Measurements from ENCODE around the gene PITX1.

The PITX1 gene

GRCh38 chr5:135051399-135051798, 17.4 kb upstream of the PITX1 start:
- no peak for DNase-seq (ENCODE audit: low spot score)
- Histone ChIP-seq H3K27ac (no peak overlapping the region), H3K4me3 (no peak overlapping the region)
- TF ChIP-seq CTCF (IDR thresholded peaks at IDR 0.05): no peak

DNA sequence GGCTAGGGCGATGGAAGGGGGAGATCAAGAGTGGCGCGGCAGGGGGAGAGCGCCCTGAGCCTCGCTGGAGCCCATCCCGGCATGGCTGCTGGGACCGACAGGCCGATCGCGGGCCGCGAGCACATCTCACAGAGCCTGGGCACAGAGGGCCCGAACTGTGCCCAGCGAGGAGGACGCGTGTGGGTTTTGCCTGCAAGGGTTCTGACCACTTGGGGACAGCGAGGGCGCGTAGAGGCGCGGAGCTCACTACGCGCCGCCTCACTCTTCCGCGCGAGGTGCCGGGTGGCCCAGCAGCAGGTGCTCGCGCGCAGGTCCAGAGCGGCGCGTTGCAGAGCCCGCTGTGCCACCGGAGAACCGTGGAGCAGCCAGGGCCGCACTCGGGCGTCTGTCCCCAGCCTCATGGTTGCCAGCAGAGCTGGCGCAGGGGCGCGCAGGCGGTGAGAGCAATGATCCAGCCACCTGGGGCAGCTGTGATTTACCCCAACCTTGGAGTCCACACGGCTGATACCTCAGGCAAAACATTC, 16.3 kb upstream of the PITX1 start:
- H3K27ac ChIP-seq: no peak overlapping the region

GRCh38 chr5:135048930-135049329, 14.9 kb upstream of the PITX1 start:
- Histone ChIP-seq H3K4me3 (no peak overlapping the region), H3K27ac (no peak overlapping the region)
- no peak for DNase-seq (ENCODE audit: low spot score)
- TF ChIP-seq CTCF (IDR thresholded peaks at IDR 0.05): no peak

More for the DNA sequence above, 16.3 kb upstream of the PITX1 start:
- no peak overlapping the region for H3K4me3 ChIP-seq
- DNase-seq (ENCODE audit: low spot score): no peak
- no peak for TF ChIP-seq CTCF (IDR thresholded peaks at IDR 0.05)

DNA sequence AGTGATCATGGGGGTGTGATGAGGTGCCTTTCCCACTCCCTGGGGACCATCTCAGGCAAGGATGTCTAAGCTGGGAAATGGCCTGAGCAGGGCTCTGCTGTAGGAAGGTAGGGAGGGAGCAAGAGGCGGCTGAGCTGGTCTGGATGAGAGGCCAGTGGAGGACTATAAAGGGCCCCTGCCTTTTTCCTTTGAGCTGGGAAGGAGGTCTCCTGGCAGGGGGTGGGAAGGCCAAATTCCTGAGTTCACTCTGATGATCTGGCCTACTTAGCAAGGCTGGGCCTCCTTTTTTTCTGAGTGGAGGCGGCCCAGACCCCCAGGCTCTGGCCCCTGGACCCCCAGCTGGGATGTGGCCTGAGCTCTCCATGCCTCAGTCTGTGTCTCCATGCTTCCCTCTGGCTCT, 14.3 kb upstream of the PITX1 start:
- Histone ChIP-seq H3K4me3 (no peak overlapping the region), H3K27ac (no peak overlapping the region)
- TF ChIP-seq CTCF (IDR thresholded peaks at IDR 0.05): no peak
- no peak for DNase-seq (ENCODE audit: low spot score)

DNA sequence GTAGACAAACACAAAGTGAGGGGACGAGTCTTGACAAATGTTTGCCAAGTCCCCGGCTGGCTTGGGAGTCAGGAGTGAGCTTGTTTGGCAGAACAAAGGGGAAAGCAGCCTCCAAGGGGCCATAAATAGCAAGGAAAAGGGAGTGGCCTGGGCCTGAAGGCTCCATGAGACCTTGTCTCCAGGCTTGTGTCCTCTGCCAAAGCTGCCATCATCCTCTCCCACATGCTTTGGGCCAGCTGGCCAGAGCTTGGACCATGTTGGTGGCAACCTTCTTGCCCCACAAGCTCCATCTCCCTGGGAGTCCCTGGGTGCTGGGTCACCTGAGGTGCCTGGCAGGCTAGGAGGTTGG, 13.3 kb upstream of the PITX1 start:
- TF ChIP-seq CTCF (IDR thresholded peaks at IDR 0.05): no peak
- no peak for DNase-seq (ENCODE audit: low spot score)
- no peak overlapping the region for H3K4me3 ChIP-seq
- no peak overlapping the region for H3K27ac ChIP-seq

- no peak for DNase-seq (ENCODE audit: low spot score)
- Histone ChIP-seq H3K27ac (no peak overlapping the region), H3K4me3 (no peak overlapping the region)
- TF ChIP-seq CTCF (IDR thresholded peaks at IDR 0.05): no peak
Measured at GRCh38 chr5:135046661-135047346, 12.8 kb upstream of the PITX1 start.

DNA sequence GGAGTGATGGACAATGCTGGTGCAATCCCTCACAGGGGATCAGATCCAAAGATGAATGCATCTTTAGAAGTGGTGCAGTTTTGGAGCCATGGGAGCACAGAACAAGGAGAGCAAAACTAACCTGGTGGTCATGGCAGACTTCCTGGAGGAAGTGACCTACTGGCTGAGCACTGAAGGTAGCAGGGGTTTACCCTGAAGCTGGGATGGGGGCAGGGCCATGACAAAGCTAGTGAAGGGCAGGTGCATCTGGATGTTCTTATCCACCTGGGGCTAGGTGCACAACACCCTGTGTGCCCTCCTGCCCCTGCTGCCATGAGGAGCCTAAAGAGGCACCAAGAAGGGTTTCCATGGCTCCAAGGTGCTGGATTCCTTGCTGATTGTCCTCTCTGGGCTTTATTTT, 11.5 kb upstream of the PITX1 start:
- H3K4me3 ChIP-seq: no peak overlapping the region
- no peak for TF ChIP-seq CTCF (IDR thresholded peaks at IDR 0.05)
- no peak overlapping the region for H3K27ac ChIP-seq
- no peak for DNase-seq (ENCODE audit: low spot score)

Data from coronary artery (tissue), 2 donors.